ENCODE results near the gene SERBP1.
"Not testable (repeated sequence)": the region's sequence is repeated elsewhere in the genome, so short reads cannot be mapped to it uniquely, and the experiment has no call there.

The SERBP1 gene

GRCh38 chr1:67404212-67404620 lies 26.0 kb downstream of the SERBP1 start:
- no peak for DNase-seq

- DNase-seq, result no peak
Measured at GRCh38 chr1:67401443-67401842, 28.8 kb downstream of the SERBP1 start.

GRCh38 chr1:67400029-67400786 lies 30.0 kb downstream of the SERBP1 start:
- DNase-seq, result not testable (repeated sequence)

- no peak for DNase-seq
Measured at GRCh38 chr1:67399199-67399993, 30.8 kb downstream of the SERBP1 start.

- no peak for DNase-seq
Measured at GRCh38 chr1:67394548-67394947, 35.7 kb downstream of the SERBP1 start.

GRCh38 chr1:67393737-67394136 lies 36.5 kb downstream of the SERBP1 start:
- DNase-seq, result no peak

GRCh38 chr1:67393240-67393639 lies 37.0 kb downstream of the SERBP1 start:
- no peak for DNase-seq

- DNase-seq, result no peak
Measured at GRCh38 chr1:67390041-67390887, 39.9 kb downstream of the SERBP1 start.

- no peak for DNase-seq
Measured at GRCh38 chr1:67383999-67384638, 46.1 kb downstream of the SERBP1 start.

- DNase-seq, result no peak
Measured at GRCh38 chr1:67382292-67382691, 47.9 kb downstream of the SERBP1 start.

GRCh38 chr1:67381154-67381553 lies 49.0 kb downstream of the SERBP1 start:
- no peak for DNase-seq

GRCh38 chr1:67377253-67377652 lies 52.9 kb downstream of the SERBP1 start:
- no peak for DNase-seq

- DNase-seq, result no peak
Measured at GRCh38 chr1:67376381-67376780, 53.8 kb downstream of the SERBP1 start.

GRCh38 chr1:67372898-67373297 lies 57.3 kb downstream of the SERBP1 start:
- DNase-seq, result no peak

GRCh38 chr1:67372136-67372535 lies 58.1 kb downstream of the SERBP1 start:
- DNase-seq, result no peak

- DNase-seq, result no peak
Measured at GRCh38 chr1:67371681-67372080, 58.5 kb downstream of the SERBP1 start.

- no peak for DNase-seq
Measured at GRCh38 chr1:67371043-67371442, 59.2 kb downstream of the SERBP1 start.

- no peak for DNase-seq
Measured at GRCh38 chr1:67368046-67368514, 62.1 kb downstream of the SERBP1 start.

GRCh38 chr1:67367370-67368045 lies 62.7 kb downstream of the SERBP1 start:
- DNase-seq, result no peak

- DNase-seq, result no peak
Measured at GRCh38 chr1:67361641-67362040, 68.6 kb downstream of the SERBP1 start.

GRCh38 chr1:67359592-67359991 lies 70.6 kb downstream of the SERBP1 start:
- DNase-seq, result no peak
